Measurements from ENCODE around the gene PFDN1.

The PFDN1 gene

GRCh38 chr5:140267201-140267540, 35.7 kb downstream of the PFDN1 start:
- Histone ChIP-seq H2BK5ac (ENCODE audit: low read length) (no peak overlapping the region), H4K5ac (ENCODE audit: low read length) (no peak overlapping the region), H4K8ac (ENCODE audit: low read depth, low read length) (no peak overlapping the region), H3K4me2 (ENCODE audit: low read length) (no peak overlapping the region), H3K23ac (ENCODE audit: low read length) (no peak overlapping the region), H3K56ac (ENCODE audit: low read length) (no peak overlapping the region), H3K18ac (ENCODE audit: low read length) (no peak overlapping the region), H3K4me1 (ENCODE audit: control insufficient read depth, low read depth, low read length) (no peaks in the 10 kb centered on the region), H3K4ac (ENCODE audit: low read depth, low read length) (no peak overlapping the region), H2AK5ac (ENCODE audit: low read length) (no peak overlapping the region), H3K9ac (ENCODE audit: low read length) (no peak overlapping the region), H3K79me2 (ENCODE audit: control insufficient read depth, insufficient read depth, low read length) (peaks cover 5% of the 10 kb centered on the region), H3K36me3 (ENCODE audit: control insufficient read depth, insufficient read depth, low read length) (no peaks in the 10 kb centered on the region), H2BK120ac (ENCODE audit: low read depth, low read length) (no peak overlapping the region), H3K79me1 (ENCODE audit: low read length) (peaks cover 9% of the 10 kb centered on the region), H3K27ac (ENCODE audit: low read depth, low read length) (no peak overlapping the region), H3K27me3 (ENCODE audit: insufficient read depth, low read length, poor library complexity) (no peaks in the 10 kb centered on the region), H2BK15ac (replicated peaks; ENCODE audit: low read depth) (no peak overlapping the region), H3K4me3 (ENCODE audit: low read length) (no peak overlapping the region)
- DNase-seq, result no peak
- WGBS (ENCODE audit: extremely low coverage, insufficient coverage, low lambda C conversion rate), result no CpG with 5 or more reads among the region's 3 CpGs

- H3K4me3 ChIP-seq (ENCODE audit: low read length), result no peak overlapping the region
- no peak overlapping the region for H4K8ac ChIP-seq (ENCODE audit: low read depth, low read length)
Measured at GRCh38 chr5:140266471-140267200, 36.3 kb downstream of the PFDN1 start.

GRCh38 chr5:140265845-140266244, 37.1 kb downstream of the PFDN1 start:
- no CpG with 5 or more reads among the region's 1 CpG for WGBS (ENCODE audit: extremely low coverage, insufficient coverage, low lambda C conversion rate)

More at GRCh38 chr5:140266471-140267200, 36.3 kb downstream of the PFDN1 start:
- Histone ChIP-seq H3K56ac (ENCODE audit: low read length) (no peak overlapping the region), H3K4me2 (ENCODE audit: low read length) (no peak overlapping the region), H3K23ac (ENCODE audit: low read length) (no peak overlapping the region), H3K18ac (ENCODE audit: low read length) (no peak overlapping the region), H3K36me3 (ENCODE audit: control insufficient read depth, insufficient read depth, low read length) (no peaks in the 10 kb centered on the region), H2BK15ac (replicated peaks; ENCODE audit: low read depth) (no peak overlapping the region), H3K4me1 (ENCODE audit: control insufficient read depth, low read depth, low read length) (no peaks in the 10 kb centered on the region), H3K27ac (ENCODE audit: low read depth, low read length) (no peak overlapping the region), H2BK120ac (ENCODE audit: low read depth, low read length) (no peak overlapping the region), H3K9ac (ENCODE audit: low read length) (no peak overlapping the region), H3K4ac (ENCODE audit: low read depth, low read length) (no peak overlapping the region), H4K5ac (ENCODE audit: low read length) (no peak overlapping the region), H3K79me1 (ENCODE audit: low read length) (peaks cover 9% of the 10 kb centered on the region), H3K27me3 (ENCODE audit: insufficient read depth, low read length, poor library complexity) (no peaks in the 10 kb centered on the region), H2AK5ac (ENCODE audit: low read length) (no peak overlapping the region), H2BK5ac (ENCODE audit: low read length) (no peak overlapping the region), H3K79me2 (ENCODE audit: control insufficient read depth, insufficient read depth, low read length) (peaks cover 5% of the 10 kb centered on the region)
- DNase-seq, result no peak
- WGBS (ENCODE audit: extremely low coverage, insufficient coverage, low lambda C conversion rate), result no CpG with 5 or more reads among the region's 6 CpGs

GRCh38 chr5:140262839-140263238, 40.1 kb downstream of the PFDN1 start:
- H3K4me1 ChIP-seq (ENCODE audit: control insufficient read depth, low read depth, low read length), result peaks cover 11% of the 10 kb centered on the region
- H3K4me2 ChIP-seq (ENCODE audit: low read length), result no peak overlapping the region
- H3K4ac ChIP-seq (ENCODE audit: low read depth, low read length), result no peak overlapping the region
- no peak overlapping the region for H2BK5ac ChIP-seq (ENCODE audit: low read length)
- H3K79me1 ChIP-seq (ENCODE audit: low read length), result peaks cover 13% of the 10 kb centered on the region
- H3K27ac ChIP-seq (ENCODE audit: low read depth, low read length), result no peak overlapping the region
- H4K5ac ChIP-seq (ENCODE audit: low read length), result no peak overlapping the region
- H3K23ac ChIP-seq (ENCODE audit: low read length), result no peak overlapping the region
- H2BK120ac ChIP-seq (ENCODE audit: low read depth, low read length), result no peak overlapping the region
- H3K27me3 ChIP-seq (ENCODE audit: insufficient read depth, low read length, poor library complexity), result no peaks in the 10 kb centered on the region
- H3K79me2 ChIP-seq (ENCODE audit: control insufficient read depth, insufficient read depth, low read length), result peaks cover 9% of the 10 kb centered on the region
- H3K9ac ChIP-seq (ENCODE audit: low read length), result no peak overlapping the region
- no peak overlapping the region for H2BK15ac ChIP-seq (replicated peaks; ENCODE audit: low read depth)
- WGBS (ENCODE audit: extremely low coverage, insufficient coverage, low lambda C conversion rate), result no CpG with 5 or more reads among the region's 3 CpGs
- no peak overlapping the region for H2AK5ac ChIP-seq (ENCODE audit: low read length)
- no peaks in the 10 kb centered on the region for H3K36me3 ChIP-seq (ENCODE audit: control insufficient read depth, insufficient read depth, low read length)
- no peak overlapping the region for H3K56ac ChIP-seq (ENCODE audit: low read length)
- no peak overlapping the region for H3K4me3 ChIP-seq (ENCODE audit: low read length)
- H4K8ac ChIP-seq (ENCODE audit: low read depth, low read length), result no peak overlapping the region
- no peak overlapping the region for H3K18ac ChIP-seq (ENCODE audit: low read length)
- DNase-seq, result no peak

More at GRCh38 chr5:140265845-140266244, 37.1 kb downstream of the PFDN1 start:
- H3K4me1 ChIP-seq (ENCODE audit: control insufficient read depth, low read depth, low read length), result no peaks in the 10 kb centered on the region
- H3K4me2 ChIP-seq (ENCODE audit: low read length), result no peak overlapping the region
- no peak overlapping the region for H3K56ac ChIP-seq (ENCODE audit: low read length)
- no peaks in the 10 kb centered on the region for H3K27me3 ChIP-seq (ENCODE audit: insufficient read depth, low read length, poor library complexity)
- no peak overlapping the region for H2BK120ac ChIP-seq (ENCODE audit: low read depth, low read length)
- no peak overlapping the region for H3K23ac ChIP-seq (ENCODE audit: low read length)
- H3K4ac ChIP-seq (ENCODE audit: low read depth, low read length), result no peak overlapping the region
- no peak overlapping the region for H3K27ac ChIP-seq (ENCODE audit: low read depth, low read length)
- no peak overlapping the region for H3K9ac ChIP-seq (ENCODE audit: low read length)
- no peak overlapping the region for H4K5ac ChIP-seq (ENCODE audit: low read length)
- DNase-seq, result no peak
- H3K79me1 ChIP-seq (ENCODE audit: low read length), result peaks cover 9% of the 10 kb centered on the region
- H2BK5ac ChIP-seq (ENCODE audit: low read length), result no peak overlapping the region
- no peak overlapping the region for H4K8ac ChIP-seq (ENCODE audit: low read depth, low read length)
- H3K79me2 ChIP-seq (ENCODE audit: control insufficient read depth, insufficient read depth, low read length), result peaks cover 5% of the 10 kb centered on the region
- H3K4me3 ChIP-seq (ENCODE audit: low read length), result no peak overlapping the region
- no peak overlapping the region for H2BK15ac ChIP-seq (replicated peaks; ENCODE audit: low read depth)
- no peak overlapping the region for H3K18ac ChIP-seq (ENCODE audit: low read length)
- no peak overlapping the region for H2AK5ac ChIP-seq (ENCODE audit: low read length)
- H3K36me3 ChIP-seq (ENCODE audit: control insufficient read depth, insufficient read depth, low read length), result no peaks in the 10 kb centered on the region

GRCh38 chr5:140262221-140262620, 40.7 kb downstream of the PFDN1 start:
- Histone ChIP-seq H3K23ac (ENCODE audit: low read length) (no peak overlapping the region), H3K9ac (ENCODE audit: low read length) (no peak overlapping the region), H2BK5ac (ENCODE audit: low read length) (no peak overlapping the region), H3K36me3 (ENCODE audit: control insufficient read depth, insufficient read depth, low read length) (no peaks in the 10 kb centered on the region), H3K4me1 (ENCODE audit: control insufficient read depth, low read depth, low read length) (peaks cover 11% of the 10 kb centered on the region), H3K79me2 (ENCODE audit: control insufficient read depth, insufficient read depth, low read length) (peaks cover 12% of the 10 kb centered on the region), H2BK15ac (replicated peaks; ENCODE audit: low read depth) (no peak overlapping the region), H3K27ac (ENCODE audit: low read depth, low read length) (no peak overlapping the region), H3K18ac (ENCODE audit: low read length) (no peak overlapping the region), H2AK5ac (ENCODE audit: low read length) (no peak overlapping the region), H3K79me1 (ENCODE audit: low read length) (peaks cover 16% of the 10 kb centered on the region), H3K4me3 (ENCODE audit: low read length) (no peak overlapping the region), H4K8ac (ENCODE audit: low read depth, low read length) (no peak overlapping the region), H3K4me2 (ENCODE audit: low read length) (no peak overlapping the region), H2BK120ac (ENCODE audit: low read depth, low read length) (no peak overlapping the region), H3K56ac (ENCODE audit: low read length) (no peak overlapping the region), H3K4ac (ENCODE audit: low read depth, low read length) (no peak overlapping the region), H4K5ac (ENCODE audit: low read length) (no peak overlapping the region), H3K27me3 (ENCODE audit: insufficient read depth, low read length, poor library complexity) (no peaks in the 10 kb centered on the region)
- no CpG with 5 or more reads among the region's 3 CpGs for WGBS (ENCODE audit: extremely low coverage, insufficient coverage, low lambda C conversion rate)
- no peak for DNase-seq

All from mesendoderm (in vitro differentiated cells).